SK-N-SH treated with all-trans-retinoic acid at 6 μM for 48 hours (cell line): ENCODE data around the gene PTRH1.

ENCODE experiments used
- BACH2 ChIP-seq: fragments of 250-450 bp; sonication (Bioruptor Pico); IDR thresholded peaks from 2 replicates; pipeline ENCODE4 v1.9.0; 2021; ENCODE audit warnings: mild to moderate bottlenecking, borderline replicate concordance
- CREB5 ChIP-seq: fragments of 250-450 bp; sonication (Bioruptor Pico); IDR thresholded peaks from 2 replicates; pipeline ENCODE4 v1.5.1; 2020; ENCODE audit warnings: low read depth, mild to moderate bottlenecking, moderate library complexity
- CSDC2 ChIP-seq: fragments of 250-450 bp; sonication (Bioruptor Pico); IDR thresholded peaks from 2 replicates; pipeline ENCODE4 v1.5.0; 2020; ENCODE audit warnings: mild to moderate bottlenecking, moderate library complexity
- CSRNP3 ChIP-seq: fragments of 250-450 bp; sonication (Bioruptor Pico); IDR thresholded peaks from 2 replicates; pipeline ENCODE4 v1.5.1; 2021; ENCODE audit warnings: mild to moderate bottlenecking, moderate library complexity
- GLIS3 ChIP-seq: fragments of 250-450 bp; sonication (Bioruptor Pico); IDR thresholded peaks from 2 replicates; pipeline ENCODE4 v1.5.0; 2020; ENCODE audit warnings: mild to moderate bottlenecking, moderate library complexity
- POU6F1 ChIP-seq: fragments of 250-450 bp; sonication (Bioruptor Pico); IDR thresholded peaks from 2 replicates; pipeline ENCODE4 v1.8.0; 2021; ENCODE audit warnings: low read depth, mild to moderate bottlenecking, moderate library complexity, borderline replicate concordance
- TCF4 ChIP-seq: fragments of 250-450 bp; sonication (Bioruptor Pico); IDR thresholded peaks from 2 replicates; pipeline ENCODE4 v1.8.0; 2021; ENCODE audit warnings: mild to moderate bottlenecking, moderate library complexity, borderline replicate concordance
- ZC3H10 ChIP-seq: fragments of 250-450 bp; sonication (Bioruptor Pico); IDR thresholded peaks from 2 replicates; pipeline ENCODE4 v1.5.1; 2021; ENCODE audit warnings: mild to moderate bottlenecking, moderate library complexity
- ZFP3 ChIP-seq: fragments of 250-450 bp; sonication (Bioruptor Pico); IDR thresholded peaks from 2 replicates; pipeline ENCODE4 v1.5.0; 2020; ENCODE audit warnings: mild to moderate bottlenecking, moderate library complexity
- ZFP30 ChIP-seq: fragments of 450-650 bp; formaldehyde crosslinking; IDR thresholded peaks from 2 replicates; pipeline ENCODE4 v1.5.0; 2022; ENCODE audit warnings: mild to moderate bottlenecking, moderate library complexity
- ZNF565 ChIP-seq: fragments of 450-650 bp; formaldehyde crosslinking; conservative IDR thresholded peaks from 2 replicates; pipeline ENCODE4 v1.5.0; 2020; ENCODE audit warnings: low read depth, mild to moderate bottlenecking, moderate library complexity
- TF ChIP-seq, protein P1 (sequence below): fragments of 250-450 bp; sonication (Bioruptor Pico); IDR thresholded peaks from 2 replicates; pipeline ENCODE4 v1.8.0; 2020; ENCODE audit warnings: mild to moderate bottlenecking, moderate library complexity, borderline replicate concordance

DNA sequence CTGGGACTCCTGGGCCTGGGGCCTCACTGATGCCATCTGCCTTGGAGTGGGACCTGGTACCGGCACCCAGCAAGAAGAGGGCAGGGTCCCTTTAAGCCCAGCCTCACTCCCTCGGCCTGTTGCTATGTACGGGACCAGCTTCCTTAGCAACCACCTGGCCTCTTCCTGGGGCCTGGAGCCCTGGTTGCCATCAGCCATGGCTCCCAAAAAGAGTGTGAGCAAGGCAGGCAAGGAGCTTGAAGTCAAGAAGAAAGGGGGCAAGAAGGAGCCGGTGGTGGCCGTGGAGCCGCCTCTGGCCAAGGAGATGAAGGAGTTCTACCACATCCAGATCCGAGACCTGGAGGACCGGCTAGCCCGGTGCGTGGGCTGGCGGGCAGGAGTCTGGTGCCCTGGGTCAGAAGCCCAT is 8.6 kb downstream of the PTRH1 start, which contains the start of gene CFAP157:
- TF ChIP-seq CREB5, result no peak
- TF ChIP-seq POU6F1, result no peak
- TF ChIP-seq GLIS3, result no peak
- TF ChIP-seq ZFP30, result no peak
- no peak for TF ChIP-seq BACH2 (CRISPR knock-in tag)
- TF ChIP-seq CSDC2 (CRISPR knock-in tag), result no peak
- TF ChIP-seq ZFP3 (CRISPR knock-in tag), result no peak
- TF ChIP-seq TCF4 (CRISPR knock-in tag), result no peak
- TF ChIP-seq, protein P1, sequence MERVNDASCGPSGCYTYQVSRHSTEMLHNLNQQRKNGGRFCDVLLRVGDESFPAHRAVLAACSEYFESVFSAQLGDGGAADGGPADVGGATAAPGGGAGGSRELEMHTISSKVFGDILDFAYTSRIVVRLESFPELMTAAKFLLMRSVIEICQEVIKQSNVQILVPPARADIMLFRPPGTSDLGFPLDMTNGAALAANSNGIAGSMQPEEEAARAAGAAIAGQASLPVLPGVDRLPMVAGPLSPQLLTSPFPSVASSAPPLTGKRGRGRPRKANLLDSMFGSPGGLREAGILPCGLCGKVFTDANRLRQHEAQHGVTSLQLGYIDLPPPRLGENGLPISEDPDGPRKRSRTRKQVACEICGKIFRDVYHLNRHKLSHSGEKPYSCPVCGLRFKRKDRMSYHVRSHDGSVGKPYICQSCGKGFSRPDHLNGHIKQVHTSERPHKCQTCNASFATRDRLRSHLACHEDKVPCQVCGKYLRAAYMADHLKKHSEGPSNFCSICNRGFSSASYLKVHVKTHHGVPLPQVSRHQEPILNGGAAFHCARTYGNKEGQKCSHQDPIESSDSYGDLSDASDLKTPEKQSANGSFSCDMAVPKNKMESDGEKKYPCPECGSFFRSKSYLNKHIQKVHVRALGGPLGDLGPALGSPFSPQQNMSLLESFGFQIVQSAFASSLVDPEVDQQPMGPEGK (CRISPR knock-in tag), result no peak
- TF ChIP-seq CSRNP3 (CRISPR knock-in tag), result no peak
- TF ChIP-seq ZNF565 (CRISPR knock-in tag), result no peak
- TF ChIP-seq ZC3H10 (CRISPR knock-in tag), result no peak
